GM12872 (cell line): ENCODE data around the gene LLGL2.

Experiments used
- TF ChIP-seq, protein P1 (sequence below): IDR thresholded peaks from 3 replicates; pipeline ENCODE4 v1.5.1; 2011; ENCODE audit warnings: low read depth, mild to moderate bottlenecking, low read length, moderate library complexity; ENCODE audit not compliant: insufficient read depth

LLGL2 gene

DNA sequence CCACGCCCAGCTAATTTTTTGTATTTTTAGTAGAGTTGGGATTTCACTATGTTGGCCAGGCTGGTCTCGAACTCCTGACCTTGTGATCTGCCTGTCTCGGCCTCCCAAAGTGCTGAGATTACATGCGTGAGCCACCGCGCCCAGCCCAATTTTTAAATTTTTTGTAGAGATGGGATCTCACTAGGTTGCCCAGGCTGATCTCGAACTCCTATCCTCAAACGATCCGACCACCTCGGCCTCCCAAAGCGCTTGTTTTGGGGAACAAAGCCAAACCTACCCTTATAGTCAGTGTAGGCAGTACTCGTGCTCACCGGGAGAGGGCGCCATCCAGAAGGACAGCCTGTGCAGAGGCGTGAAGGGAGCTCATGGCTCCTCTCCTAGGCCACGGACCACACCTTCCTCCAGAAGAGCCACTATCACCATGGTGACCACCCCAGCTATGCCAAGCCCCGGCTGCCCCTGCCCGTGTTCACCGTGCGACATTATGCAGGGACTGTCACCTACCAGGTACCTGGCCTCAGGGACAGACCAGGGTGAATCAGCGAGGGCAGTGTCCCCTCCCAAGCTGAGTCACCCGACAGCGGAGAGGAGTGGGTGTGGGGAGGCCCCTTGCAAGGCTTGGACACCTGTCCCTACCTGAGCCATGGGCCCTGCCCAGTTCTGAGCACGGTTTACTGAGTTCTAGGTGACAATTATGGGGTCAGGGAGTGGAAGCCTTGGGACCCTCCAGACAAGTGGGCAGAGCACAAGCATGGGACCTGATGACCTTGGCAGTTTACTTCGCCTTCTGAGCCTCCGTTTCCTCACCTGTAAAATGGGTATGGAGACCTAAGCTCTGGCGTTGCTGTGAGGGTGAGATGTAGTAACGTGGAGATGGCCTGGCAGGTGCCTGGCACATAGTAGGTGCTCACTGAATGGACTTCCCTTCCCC is 75.8 kb downstream of the LLGL2 start:
- TF ChIP-seq, protein P1, sequence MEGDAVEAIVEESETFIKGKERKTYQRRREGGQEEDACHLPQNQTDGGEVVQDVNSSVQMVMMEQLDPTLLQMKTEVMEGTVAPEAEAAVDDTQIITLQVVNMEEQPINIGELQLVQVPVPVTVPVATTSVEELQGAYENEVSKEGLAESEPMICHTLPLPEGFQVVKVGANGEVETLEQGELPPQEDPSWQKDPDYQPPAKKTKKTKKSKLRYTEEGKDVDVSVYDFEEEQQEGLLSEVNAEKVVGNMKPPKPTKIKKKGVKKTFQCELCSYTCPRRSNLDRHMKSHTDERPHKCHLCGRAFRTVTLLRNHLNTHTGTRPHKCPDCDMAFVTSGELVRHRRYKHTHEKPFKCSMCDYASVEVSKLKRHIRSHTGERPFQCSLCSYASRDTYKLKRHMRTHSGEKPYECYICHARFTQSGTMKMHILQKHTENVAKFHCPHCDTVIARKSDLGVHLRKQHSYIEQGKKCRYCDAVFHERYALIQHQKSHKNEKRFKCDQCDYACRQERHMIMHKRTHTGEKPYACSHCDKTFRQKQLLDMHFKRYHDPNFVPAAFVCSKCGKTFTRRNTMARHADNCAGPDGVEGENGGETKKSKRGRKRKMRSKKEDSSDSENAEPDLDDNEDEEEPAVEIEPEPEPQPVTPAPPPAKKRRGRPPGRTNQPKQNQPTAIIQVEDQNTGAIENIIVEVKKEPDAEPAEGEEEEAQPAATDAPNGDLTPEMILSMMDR: peak; percentile 96

DNA sequence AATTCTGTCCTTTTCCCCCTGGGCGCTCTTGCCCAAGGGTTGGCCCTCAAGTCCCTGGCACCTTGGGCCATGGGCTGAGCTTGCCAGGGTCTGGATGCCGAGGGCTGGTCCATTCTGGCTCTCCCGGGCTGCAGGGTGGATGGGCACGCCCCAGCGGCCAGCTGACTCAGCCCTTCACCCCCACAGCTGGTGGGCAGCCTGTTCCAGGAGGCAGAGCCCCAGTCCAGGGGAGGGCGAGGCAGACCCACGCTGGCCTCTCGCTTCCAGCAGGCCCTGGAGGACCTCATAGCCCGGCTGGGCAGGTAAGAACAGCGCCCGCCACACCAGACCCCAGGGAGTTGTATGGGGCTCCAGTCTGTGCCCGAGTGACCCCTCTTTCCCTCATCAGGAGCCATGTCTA is 77.1 kb downstream of the LLGL2 start:
- TF ChIP-seq, protein P1: no peak

DNA sequence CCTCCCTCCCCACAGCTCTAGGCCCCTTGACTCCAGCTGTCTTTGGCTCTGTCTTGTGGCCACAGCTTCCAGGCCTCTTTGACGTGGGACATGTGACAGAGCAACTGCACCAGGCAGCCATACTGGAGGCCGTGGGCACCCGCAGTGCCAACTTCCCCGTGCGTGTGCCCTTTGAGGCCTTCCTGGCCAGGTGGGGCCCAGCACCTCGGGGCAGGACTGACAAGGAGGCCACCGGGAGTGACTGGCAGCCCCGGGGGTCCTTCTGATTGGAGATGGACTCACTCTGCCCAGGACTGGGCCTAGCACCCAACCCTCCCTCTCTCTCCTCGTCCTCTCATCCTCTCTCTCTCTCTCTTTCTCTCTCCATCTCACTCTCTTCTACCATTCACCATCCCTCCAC is 77.6 kb downstream of the LLGL2 start:
- TF ChIP-seq, protein P1: no peak

DNA sequence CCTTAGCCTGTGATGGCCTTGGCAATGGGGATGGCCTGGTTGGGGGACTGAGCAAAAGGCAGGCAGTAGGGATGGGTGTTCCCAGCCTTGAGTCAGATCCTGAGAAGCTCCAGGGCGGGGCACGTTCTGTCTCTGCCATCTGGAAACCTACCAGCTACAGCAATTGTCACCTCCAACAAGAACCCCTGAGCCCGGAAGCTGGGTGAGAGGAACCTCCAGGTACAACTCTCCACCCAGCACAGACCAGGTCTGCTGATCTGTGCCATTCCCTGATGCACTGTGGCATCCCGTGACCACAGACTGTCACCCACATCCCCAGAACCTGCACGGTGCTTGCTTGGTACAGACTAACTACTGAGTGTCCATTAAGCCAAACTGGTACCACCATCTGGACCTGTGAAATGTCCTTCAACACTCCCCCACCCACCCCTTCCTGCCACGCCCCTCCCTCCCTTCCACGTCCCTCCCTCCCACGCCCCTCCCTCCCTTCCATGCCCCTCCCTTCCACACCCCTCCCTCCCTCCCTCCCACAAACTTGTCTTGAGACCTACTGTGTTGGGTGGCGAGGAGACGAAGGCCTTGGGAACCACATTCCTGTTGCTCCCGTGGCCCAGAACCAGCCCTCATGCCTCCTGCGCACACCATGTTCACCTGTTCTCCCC is 78.7 kb downstream of the LLGL2 start:
- TF ChIP-seq, protein P1: no peak

- TF ChIP-seq, protein P1: no peak
These were observed 80.3 kb downstream of the LLGL2 start for GRCh38 chr17:75605790-75606189.

DNA sequence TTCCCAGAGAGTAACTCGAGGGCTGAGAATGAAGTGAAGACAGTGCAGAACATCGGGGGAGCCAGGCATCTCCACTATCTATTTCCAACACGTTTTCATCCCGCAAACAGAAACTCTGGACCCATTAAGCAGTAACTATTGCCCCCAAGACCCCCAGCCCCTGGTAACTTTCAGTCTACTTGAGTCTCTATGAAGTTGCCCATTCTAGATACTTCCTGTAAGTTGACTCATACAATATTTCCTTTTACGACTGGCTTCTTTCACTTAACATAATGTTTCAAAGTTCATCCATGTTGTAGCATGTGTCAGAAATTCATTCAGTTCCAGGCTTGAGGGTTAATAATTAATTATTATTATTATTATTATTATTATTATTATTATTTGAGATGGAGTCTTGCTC is 81.6 kb downstream of the LLGL2 start:
- TF ChIP-seq, protein P1: no peak

DNA sequence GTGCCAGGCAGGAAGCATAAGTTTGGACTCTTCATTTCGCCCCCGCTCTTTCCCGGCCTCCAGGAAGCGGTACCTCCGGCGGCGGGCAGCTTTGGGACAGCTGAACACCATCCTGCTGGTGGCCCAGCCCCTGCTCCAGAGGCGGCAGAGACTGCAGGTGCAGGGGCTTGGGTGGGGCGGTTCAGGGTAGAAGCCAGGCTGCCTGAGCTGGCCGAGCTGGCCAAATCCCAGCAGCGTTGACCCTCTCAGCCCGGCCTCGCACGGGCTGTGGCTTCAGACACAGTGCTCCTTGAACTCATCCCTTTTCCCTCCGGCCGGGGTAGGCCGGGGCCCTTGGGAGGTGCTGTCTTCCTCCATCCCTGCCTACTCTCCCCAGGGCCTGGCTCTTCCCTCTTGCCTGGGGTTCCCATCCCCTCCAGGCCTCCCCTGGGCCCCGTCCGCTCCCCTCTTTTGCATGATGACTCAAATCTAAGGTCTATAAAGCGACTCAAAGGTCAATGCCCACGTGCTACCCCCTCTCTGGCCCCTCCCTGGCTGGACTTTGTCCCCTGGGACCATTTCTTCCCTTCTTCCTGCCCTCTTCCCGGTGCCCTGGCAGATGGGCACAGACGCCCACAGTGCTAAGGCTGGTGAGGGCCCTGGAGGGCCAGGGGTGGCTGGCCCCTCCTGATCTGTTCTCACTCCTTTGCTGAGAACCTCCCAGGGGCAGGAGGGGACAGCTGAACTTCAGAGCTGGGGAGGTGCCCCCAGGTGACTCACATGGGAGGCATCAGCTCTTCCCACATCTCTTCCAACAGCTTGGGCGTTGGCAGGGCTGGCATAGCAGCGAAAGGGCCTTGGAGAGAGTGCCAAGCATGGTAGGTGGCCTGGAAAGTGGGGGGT is 84.8 kb downstream of the LLGL2 start:
- TF ChIP-seq, protein P1: no peak
